Tibial nerve (tissue), 4 donors: Measurements from ENCODE around the gene HTRA2. TPM values are rescaled to one million over a fixed set of nuclear protein-coding genes. Genes with fewer than 3 reads are reported as not detected.

Source experiments
- DNase-seq, 2 donors: peaks; one replicate each; pipeline ENCODE4 v3.0.0-alpha.2; 2019; ENCODE audit warnings: low spot score in 2 of 2
- H3K27ac ChIP-seq, 4 donors: fragments of 200-600 bp; sonication (generic) in 3 of 4; one replicate each; pipeline ENCODE4 v1.5.1; 2017 to 2019; ENCODE audit warnings: mild to moderate bottlenecking in 1 of 4
- H3K27me3 ChIP-seq, 2 donors: fragments of 200-600 bp; sonication (generic) in 1 of 2; one replicate each; pipeline versions ENCODE4 v1.5.1 to v1.6.0; 2017 to 2019
- H3K36me3 ChIP-seq, 3 donors: fragments of 200-600 bp; sonication (generic); one replicate each; pipeline ENCODE4 v1.5.1; 2018 to 2019
- H3K4me1 ChIP-seq, 4 donors: fragments of 200-600 bp; sonication (generic) in 3 of 4; one replicate each; pipeline ENCODE4 v1.5.1; 2017 to 2019
- H3K4me3 ChIP-seq, 4 donors: fragments of 200-600 bp; sonication (generic) in 3 of 4; one replicate each; pipeline ENCODE4 v1.5.1; 2017 to 2019; ENCODE audit warnings: mild to moderate bottlenecking in 1 of 4, moderate library complexity in 1 of 4
- H3K9me3 ChIP-seq, 4 donors: fragments of 200-600 bp; sonication (generic) in 3 of 4; one replicate each; pipeline ENCODE4 v1.5.1; 2017 to 2019
- EP300 ChIP-seq, 2 donors: sonication (generic); formaldehyde crosslinking; IDR thresholded peaks; one replicate each; pipeline ENCODE4 v1.6.1; 2017; ENCODE audit warnings: antibody characterized with exemption in 2 of 2, mild to moderate bottlenecking in 1 of 2
- POLR2A ChIP-seq, 2 donors: fragments of 450-650 bp; IDR thresholded peaks; one replicate each; pipeline ENCODE4 v1.6.1; 2017; ENCODE audit warnings: antibody characterized with exemption in 2 of 2, mild to moderate bottlenecking in 2 of 2, moderate library complexity in 2 of 2
- WGBS, 2 donors: methylation state at CpG; one replicate each; pipeline ENCODE4 v1.1.5; 2018; 5-methylcytosine and 5-hydroxymethylcytosine counted together
- total RNA-seq, 4 donors: library from RNA; depleted of rRNA; stranded (reverse); fragments of >200 nt; gene quantifications; one replicate each; pipeline ENCODE4 v1.1.0, GENCODE V29; 2016
- TF ChIP-seq, protein P1 (sequence below), 5 experiments: fragments of 200-600 bp in 3 of 5; fragments of 450-650 bp in 2 of 5; sonication (generic) in 3 of 5; IDR thresholded peaks; one replicate each; pipeline ENCODE4 v1.5.1; 2016 to 2019; ENCODE audit warnings: antibody characterized with exemption in 5 of 5, mild to moderate bottlenecking in 3 of 5, moderate library complexity in 2 of 5

Gene HTRA2
- total RNA-seq, 4 donors from 2014 or later: 37.8 to 45.3 (median 42.5) TPM

DNA sequence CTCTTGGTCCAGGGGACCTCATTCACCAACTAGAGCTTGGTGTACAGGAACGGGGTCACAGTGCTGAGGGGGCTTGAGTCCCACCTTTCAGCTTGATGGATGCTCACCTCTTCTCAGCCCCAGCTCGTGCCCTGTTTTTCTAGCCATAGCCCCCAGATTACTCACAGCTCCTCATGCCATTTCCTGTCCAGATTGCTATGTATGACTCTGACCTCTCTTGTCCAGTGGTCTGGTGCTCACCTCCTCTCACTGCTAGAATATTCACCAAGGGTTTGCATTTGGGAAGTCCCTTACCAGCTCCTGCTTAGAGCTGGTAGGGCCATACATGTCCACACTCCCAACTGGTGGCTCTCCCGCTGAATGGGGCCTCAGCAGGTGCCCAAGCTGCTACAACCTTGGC, 36.2 kb upstream of the HTRA2 start:
- TF ChIP-seq, protein P1, sequence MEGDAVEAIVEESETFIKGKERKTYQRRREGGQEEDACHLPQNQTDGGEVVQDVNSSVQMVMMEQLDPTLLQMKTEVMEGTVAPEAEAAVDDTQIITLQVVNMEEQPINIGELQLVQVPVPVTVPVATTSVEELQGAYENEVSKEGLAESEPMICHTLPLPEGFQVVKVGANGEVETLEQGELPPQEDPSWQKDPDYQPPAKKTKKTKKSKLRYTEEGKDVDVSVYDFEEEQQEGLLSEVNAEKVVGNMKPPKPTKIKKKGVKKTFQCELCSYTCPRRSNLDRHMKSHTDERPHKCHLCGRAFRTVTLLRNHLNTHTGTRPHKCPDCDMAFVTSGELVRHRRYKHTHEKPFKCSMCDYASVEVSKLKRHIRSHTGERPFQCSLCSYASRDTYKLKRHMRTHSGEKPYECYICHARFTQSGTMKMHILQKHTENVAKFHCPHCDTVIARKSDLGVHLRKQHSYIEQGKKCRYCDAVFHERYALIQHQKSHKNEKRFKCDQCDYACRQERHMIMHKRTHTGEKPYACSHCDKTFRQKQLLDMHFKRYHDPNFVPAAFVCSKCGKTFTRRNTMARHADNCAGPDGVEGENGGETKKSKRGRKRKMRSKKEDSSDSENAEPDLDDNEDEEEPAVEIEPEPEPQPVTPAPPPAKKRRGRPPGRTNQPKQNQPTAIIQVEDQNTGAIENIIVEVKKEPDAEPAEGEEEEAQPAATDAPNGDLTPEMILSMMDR (IDR thresholded peaks at IDR 0.05): no peak
- no peak for TF ChIP-seq POLR2A (IDR thresholded peaks at IDR 0.05)
- no peak for TF ChIP-seq EP300 (IDR thresholded peaks at IDR 0.05)
- WGBS, 2 donors: 84 to 98% methylated on average over 3 of the region's 3 CpGs
- DNase-seq: no peak

DNA sequence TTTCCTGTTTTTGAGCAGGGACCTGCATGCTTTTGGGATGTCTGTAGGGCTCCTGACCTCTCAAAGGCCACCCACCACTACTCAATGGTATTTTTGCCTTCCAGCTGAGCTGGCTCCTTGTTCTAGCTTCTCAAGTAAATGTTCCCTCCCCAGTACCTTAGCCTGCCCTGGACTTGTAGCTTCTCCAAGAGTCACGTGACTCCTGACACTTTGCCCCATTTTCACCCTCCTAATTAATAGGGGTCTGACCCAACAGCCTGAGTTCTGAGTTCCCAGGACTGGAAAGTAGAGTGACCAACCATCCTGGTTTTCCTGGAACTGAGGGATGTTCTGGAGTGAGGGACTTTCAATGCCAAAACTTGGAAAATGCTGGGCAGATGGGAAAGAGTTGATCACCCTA, 34.3 kb upstream of the HTRA2 start:
- Histone ChIP-seq H3K4me3 (no peak overlapping the region), H3K36me3 (peaks cover 0 to 43% (median 21%) of the 10 kb centered on the region in 3 donors), H3K9me3 (no peaks in the 10 kb centered on the region), H3K27ac (no peak overlapping the region), H3K4me1 (peaks cover 0 to 27% (median 23%) of the 10 kb centered on the region in 4 donors), H3K27me3 (peaks cover 0 to 37% of the 10 kb centered on the region in 2 donors)
- TF ChIP-seq EP300 (IDR thresholded peaks at IDR 0.05) (no peak), POLR2A (IDR thresholded peaks at IDR 0.05) (no peak)
- TF ChIP-seq, protein P1 (IDR thresholded peaks at IDR 0.05): no peak
- WGBS, 2 donors: 80 to 85% methylated on average over 1 of the region's 1 CpG
- DNase-seq: no peak

More for the DNA sequence above, 36.2 kb upstream of the HTRA2 start:
- Histone ChIP-seq H3K27me3 (peaks cover 0 to 18% of the 10 kb centered on the region in 2 donors), H3K4me3 (no peak overlapping the region), H3K36me3 (peaks cover 0 to 62% (median 21%) of the 10 kb centered on the region in 3 donors), H3K4me1 (peaks cover 0 to 13% (median 10%) of the 10 kb centered on the region in 4 donors), H3K9me3 (no peaks in the 10 kb centered on the region), H3K27ac (no peak overlapping the region)

DNA sequence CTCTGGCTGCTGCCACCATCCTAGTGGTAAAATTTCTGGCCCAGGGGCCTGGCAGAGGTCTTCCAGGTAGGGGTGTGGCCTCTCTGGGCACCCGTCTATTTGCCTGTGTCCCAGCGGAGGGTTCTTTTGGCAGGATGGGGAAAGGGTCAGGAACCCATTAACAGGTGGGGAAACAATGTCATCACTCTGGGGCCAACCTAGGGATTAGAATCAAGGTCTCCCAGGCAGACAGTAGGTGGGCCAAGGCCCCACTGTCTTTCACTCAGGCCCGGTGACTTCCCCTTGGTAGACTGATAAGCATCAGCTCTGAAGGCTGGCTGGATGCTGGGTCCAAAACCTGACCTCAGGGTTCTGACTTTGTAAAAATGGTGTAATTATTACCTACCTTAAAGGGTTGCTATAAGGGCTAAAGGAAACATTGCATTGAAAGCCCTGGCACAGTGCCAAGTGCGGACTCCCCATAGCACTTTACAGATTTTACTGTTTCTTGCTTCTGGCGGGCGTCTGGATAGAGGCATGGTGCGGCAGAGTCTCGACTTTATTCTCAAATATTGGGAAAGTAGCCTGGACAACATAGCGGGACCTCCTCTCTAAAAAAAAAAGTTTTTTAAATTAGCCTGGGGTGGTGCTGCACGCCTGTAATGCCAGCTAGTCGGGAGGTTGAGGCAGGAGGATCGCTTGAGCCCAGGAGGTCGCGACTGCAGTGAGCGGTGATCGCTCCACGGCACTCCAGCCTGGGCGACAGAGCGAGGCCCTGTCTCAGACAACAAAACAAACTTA, 32.5 kb upstream of the HTRA2 start:
- peaks cover 0 to 25% (median 12%) of the 10 kb centered on the region in 3 donors for H3K36me3 ChIP-seq
- H3K4me1 ChIP-seq: peaks cover 0 to 35% (median 23%) of the 10 kb centered on the region in 4 donors
- TF ChIP-seq EP300 (IDR thresholded peaks at IDR 0.05) (no peak), POLR2A (IDR thresholded peaks at IDR 0.05) (no peak)
- TF ChIP-seq, protein P1 (IDR thresholded peaks at IDR 0.05): no peak
- H3K27me3 ChIP-seq: peaks cover 0 to 53% of the 10 kb centered on the region in 2 donors
- no peak overlapping the region for H3K27ac ChIP-seq
- no peaks in the 10 kb centered on the region for H3K9me3 ChIP-seq
- H3K4me3 ChIP-seq: peak overlapping the region in 2 of 4 donors; percentile 18 to 43
- WGBS, 2 donors: 44 to 47% methylated on average over 19 of the region's 19 CpGs
- no peak for DNase-seq

DNA sequence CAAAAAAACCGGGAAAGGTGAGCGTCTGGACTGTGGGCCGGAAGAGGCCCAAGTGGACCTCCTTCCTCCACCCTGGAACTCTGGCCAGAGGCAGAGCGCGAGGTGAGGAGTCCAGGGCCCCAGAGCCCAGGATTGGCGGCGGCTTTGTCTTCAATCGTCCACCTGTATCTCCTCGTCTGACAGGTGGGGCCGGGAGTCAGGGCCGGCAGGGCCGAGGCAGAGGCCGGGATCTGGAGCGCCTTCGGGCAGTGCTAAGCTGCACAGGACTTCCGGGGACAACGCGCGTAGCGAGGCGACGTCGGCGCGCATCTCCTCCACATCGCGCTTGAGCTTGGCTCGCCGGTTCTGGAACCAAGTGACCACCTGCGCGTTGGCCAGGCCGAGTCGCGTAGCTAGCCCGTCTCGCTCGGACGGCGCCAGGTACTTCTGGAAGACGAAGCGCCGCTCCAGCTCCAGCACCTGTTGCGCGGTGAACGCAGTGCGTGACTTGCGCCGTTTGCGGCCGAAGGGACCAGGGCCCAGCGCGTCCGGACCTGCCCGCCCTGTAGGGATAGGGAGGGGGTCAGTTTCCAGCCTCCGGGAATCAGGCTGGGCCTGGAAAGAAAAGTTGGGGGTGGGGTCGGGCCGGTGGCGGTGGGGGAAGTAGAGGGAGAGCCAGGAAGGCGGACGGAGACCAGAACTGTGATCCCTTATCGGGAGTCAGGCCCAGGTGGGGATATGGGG, 31.8 kb upstream of the HTRA2 start:
- no peak for DNase-seq
- peak overlapping the region; percentile 5 to 43 (median 26) for H3K4me3 ChIP-seq
- H3K4me1 ChIP-seq: peaks cover 0 to 43% (median 23%) of the 10 kb centered on the region in 4 donors
- peaks cover 0 to 18% (median 4%) of the 10 kb centered on the region in 3 donors for H3K36me3 ChIP-seq
- TF ChIP-seq POLR2A (IDR thresholded peaks at IDR 0.05) (no peak), EP300 (IDR thresholded peaks at IDR 0.05) (no peak)
- TF ChIP-seq, protein P1 (IDR thresholded peaks at IDR 0.05): no peak
- no peak overlapping the region for H3K27ac ChIP-seq
- H3K27me3 ChIP-seq: peaks cover 0 to 56% of the 10 kb centered on the region in 2 donors
- no peaks in the 10 kb centered on the region for H3K9me3 ChIP-seq
- 2 to 4% methylated on average over 28 to 61 of the region's 61 CpGs for WGBS, 2 donors
